HCEC 1CT (cell line): ENCODE data around the gene CYP17A1.
A peak's percentile ranks its signal among the peaks of the same experiment; 100 is the strongest.
"Not testable (repeated sequence)": the region's sequence is repeated elsewhere in the genome, so short reads cannot be mapped to it uniquely, and the experiment has no call there.

ENCODE experiments used
- DNase-seq: peaks from one replicate; pipeline ENCODE4 v3.0.0-alpha.2; 2017

The CYP17A1 gene

DNA sequence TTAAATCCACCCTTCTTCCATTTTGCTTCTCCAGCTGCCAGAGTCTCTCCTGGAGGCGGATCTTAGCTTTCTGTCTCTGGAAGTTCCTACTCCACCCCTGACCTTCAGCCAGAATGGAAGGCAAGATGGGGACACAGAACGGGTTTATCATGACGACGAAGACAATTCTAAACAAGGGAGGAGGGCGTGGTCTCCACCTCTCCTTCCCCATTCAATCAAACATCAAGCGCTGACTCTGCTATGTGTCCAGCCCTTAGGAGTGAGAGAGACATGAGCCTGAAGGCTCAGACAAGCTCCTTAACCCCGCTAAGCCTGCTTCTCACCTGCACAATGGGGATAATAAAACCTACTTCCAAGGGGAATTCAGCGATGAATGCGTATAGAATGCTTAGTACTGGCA is 3.1 kb downstream of the CYP17A1 start:
- DNase-seq, result no peak

DNA sequence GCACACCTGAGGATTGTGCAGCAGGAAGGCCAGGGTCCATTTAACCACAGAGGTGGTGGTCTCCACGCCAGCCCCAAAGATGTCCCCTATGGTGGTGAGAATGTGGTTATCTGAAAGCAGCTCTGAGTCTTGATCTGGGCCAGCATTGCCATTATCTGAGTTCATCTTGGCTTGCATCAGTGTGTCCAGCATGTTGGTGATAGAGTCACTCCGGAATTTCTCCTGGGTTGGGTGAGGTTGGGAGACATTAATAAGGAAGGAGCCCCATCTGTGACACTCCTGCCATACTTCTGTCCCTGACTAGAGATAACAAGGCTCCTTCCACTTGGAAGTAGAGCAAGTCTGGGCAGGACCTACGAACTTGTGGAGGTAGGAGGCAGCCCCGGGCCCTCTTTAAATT is 4.2 kb downstream of the CYP17A1 start:
- DNase-seq, result no peak

DNA sequence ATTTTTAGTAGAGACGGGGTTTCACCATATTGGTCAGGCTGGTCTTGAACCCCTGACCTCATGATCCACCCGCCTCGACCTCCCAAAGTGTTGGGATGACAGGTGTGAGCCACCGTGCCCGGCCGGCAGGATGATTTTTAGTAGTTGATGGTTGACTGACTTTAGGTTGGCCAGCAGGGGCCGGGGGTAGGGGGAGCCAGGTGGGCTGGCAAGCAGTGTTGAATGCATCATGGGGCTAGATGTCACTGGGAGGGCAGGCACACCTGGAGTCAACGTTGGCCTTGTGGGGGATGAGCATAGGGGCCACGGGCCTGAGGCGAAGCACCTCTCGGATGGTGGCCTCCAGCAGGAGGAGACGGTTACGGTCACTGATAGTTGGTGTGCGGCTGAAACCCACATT is 5.0 kb downstream of the CYP17A1 start:
- DNase-seq, result no peak

DNA sequence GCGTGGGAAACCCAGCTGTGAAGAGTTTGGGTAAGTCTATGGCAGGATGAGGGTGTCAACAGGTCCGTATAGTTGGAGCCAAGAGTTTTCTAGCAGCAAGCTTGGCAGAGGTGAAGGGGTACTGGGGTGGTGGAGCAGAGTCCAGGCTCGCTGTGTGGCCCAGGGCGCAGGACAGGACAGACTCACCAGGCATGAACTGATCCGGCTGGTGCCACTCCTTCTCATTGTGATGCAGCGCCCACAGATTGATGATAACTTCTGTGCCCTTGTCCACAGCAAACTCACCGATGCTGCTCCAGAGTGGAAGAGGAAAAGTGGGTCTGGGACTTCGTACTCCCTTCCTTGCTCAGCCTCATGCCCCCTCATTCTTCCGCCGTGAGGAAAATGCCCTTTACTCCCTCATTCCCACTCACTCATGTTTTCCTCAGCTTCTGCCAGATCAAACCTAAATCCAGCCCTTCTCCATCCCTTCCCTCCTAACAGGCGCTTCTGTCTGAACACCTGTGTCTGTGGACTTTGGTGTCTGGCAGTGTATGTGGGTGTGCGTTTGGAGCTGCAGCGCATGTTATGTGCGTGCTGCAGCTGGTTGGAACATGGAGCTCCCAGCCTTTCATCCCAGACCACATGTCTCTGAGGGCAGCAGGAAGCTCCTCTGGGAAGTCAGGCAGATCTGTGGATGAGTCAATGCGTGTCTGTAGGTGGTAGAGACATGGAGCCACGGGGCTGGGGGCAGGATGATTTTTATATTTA is 5.7 kb downstream of the CYP17A1 start:
- DNase-seq, result no peak

DNA sequence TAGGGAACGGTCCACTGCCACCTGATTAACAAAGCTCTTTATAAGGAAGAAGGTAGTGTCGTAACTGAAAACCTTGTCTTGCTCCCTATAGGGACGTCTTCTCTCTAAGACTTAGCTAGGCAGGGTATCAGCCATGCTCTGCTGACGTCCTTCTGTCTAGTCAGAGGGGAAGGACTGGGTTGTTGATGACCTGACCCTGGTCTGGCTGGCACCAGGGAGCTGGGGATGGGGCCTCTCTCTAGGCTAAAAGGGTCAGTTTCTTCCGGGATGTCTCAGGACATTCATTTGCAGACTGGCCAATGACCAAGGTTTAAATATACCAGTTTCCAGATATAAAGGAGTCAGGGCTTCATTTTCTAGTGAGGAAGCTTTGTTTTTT is 9.6 kb downstream of the CYP17A1 start:
- DNase-seq, result no peak

DNA sequence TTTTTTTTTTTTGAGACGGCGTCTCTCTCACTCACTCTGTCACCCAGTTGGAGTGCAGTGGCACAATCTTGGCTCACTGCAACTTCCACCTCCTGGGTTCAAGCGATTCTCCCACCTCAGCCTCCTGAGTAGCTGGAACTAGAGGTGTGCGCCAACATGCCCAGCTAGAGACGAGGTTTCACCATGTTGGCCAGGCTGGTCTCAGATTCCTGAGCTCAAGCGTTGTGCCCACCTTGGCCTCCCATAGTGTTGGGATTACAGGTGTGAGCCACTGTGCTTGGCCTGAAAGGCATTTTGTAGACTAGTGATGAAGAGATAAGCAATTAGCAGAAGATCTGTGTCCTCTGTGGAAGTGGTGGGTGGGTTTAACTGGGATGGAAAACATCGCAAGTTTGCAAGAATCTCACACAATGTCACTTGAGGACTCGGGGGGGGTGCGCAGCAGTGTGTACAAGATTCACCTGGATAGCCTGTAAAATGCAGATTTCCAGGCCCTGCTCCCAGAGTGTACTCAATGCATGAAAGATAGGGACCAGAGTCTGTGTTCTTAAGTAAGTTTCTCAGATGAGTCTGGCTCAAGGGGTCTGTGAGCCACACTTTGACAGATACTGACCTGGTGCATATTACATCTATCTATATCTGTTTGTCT is 10.9 kb downstream of the CYP17A1 start:
- no peak for DNase-seq

DNA sequence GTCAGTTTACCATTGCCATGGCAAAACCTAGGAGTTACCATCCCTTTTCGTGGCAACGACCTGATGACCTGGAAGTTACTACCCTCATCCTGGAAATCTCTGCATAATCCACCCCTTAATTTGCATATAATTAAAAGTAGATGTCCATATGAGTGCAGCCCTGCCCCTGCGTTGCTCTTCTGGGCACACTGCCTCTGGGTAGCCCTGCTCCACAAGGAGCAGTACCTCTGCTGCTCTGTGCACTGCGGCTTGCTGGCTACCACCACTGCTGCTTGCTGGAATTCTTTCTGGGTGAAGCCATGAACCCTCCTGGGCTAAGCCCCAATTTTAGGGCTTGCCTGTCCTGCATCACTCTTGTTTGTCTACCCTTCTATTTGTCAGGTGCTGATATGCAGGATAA is 12.5 kb downstream of the CYP17A1 start:
- DNase-seq, result no peak

DNA sequence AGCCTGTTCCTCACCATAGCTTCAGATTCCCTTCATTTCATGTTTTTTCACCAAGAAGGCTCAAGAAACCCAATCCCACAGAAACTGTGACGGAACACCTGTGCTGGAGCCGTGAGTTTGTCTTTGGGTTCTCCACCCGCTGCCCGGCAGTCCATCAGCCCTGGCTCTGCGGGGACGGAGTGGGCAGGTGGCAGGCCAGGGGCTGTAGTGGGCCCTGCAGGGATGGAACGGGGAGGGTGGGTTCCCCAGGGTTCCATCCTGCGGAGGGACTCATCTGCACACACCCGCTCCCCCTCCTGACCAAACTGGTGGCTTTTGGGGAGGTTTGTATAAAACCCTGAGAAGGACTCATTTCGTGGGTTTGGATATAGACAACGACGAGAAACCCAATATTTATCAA is 15.0 kb downstream of the CYP17A1 start:
- no peak for DNase-seq

DNA sequence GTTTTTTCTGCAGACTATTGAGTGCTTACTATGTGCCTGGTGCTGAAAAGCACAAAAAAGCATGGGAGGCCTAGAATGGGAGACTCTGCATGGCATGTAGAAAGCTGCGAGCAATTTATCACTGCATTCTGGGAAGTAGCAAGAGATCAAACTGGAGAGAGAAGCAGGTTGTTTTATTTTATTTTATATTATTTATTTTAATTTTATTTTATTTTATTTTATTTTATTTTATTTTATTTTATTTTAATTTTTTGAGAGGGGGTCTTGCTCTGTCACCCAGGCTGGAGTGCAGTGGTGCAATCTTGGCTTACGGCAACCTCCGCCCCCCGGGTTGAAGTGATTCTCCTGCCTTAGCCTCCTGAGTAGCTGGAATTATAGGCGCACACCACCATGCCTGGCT is 17.2 kb downstream of the CYP17A1 start:
- DNase-seq, result not testable (repeated sequence)

DNA sequence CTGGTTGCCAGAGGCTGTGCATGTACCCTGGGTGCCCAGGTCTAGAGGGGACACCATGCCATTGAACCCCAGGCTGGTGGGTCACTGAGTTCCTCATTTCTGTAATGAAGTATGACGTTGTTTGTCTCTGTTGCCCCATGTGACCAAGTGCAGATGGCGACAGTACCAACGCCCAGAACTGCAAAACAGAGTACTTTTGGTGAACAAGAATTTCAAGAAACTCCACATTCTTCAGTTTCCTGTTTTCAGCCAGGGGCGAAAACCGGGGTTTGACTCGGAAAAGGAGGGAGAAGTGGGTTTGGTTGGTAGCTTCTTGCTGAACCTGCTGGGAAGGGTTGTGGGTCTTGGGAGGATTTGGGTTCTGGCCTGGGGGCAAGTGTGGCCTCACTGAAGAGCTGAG is 18.2 kb downstream of the CYP17A1 start:
- no peak for DNase-seq

DNA sequence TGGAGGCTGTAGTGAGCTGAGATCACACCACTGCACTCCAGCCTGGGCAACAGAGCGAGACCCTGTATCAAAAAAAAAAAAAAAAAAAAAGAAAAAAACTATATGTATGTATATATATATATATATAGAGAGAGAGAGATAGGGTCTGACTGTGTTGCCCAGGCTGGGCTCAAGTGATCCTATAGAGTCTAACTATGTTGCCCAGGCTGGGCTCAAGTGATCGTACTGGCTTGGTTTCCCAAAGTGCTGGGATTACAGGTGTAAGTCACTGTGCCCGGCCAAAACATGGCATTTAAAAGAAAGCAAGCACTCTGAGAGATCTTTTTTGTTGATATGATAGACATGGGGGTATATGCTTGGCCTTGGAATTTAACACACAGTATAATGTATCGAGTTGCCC is 20.0 kb downstream of the CYP17A1 start:
- DNase-seq, result no peak

DNA sequence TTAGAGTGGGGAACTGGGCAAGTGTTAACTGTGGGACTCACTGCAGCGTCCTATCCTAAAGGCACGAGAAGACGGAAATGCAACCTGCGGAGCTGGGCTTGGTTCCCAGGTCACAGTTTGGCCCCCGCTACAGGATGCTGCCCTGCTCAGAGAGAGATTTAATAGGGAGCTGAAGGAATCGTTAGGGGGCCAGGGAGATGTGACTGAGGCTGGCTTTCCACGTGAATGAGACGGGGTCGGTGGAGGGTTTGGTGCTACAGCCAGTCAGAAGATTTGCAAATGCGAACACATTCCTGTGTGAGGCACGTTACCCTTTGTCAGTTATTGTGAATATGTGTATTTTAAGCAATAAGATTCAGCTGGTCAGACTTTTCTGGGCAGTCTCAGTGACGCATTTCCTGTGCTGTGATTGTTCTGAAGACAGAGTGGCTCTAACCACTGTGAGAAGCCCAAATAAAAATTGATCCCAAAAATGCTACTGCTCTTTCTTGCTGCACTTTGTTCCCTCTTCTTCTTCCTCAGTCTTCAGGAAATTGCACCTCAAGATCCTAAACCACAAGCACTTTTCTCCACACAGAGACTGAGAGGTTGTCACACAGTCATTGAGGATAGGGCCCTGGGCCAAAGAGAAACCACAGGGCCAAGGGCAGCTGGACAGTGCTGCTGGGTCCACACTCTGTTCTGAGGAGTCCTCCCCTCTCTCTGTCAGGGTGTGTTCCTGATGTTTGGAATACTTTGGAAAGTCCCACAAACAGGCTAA is 21.2 kb downstream of the CYP17A1 start:
- DNase-seq, result peak; percentile 81

DNA sequence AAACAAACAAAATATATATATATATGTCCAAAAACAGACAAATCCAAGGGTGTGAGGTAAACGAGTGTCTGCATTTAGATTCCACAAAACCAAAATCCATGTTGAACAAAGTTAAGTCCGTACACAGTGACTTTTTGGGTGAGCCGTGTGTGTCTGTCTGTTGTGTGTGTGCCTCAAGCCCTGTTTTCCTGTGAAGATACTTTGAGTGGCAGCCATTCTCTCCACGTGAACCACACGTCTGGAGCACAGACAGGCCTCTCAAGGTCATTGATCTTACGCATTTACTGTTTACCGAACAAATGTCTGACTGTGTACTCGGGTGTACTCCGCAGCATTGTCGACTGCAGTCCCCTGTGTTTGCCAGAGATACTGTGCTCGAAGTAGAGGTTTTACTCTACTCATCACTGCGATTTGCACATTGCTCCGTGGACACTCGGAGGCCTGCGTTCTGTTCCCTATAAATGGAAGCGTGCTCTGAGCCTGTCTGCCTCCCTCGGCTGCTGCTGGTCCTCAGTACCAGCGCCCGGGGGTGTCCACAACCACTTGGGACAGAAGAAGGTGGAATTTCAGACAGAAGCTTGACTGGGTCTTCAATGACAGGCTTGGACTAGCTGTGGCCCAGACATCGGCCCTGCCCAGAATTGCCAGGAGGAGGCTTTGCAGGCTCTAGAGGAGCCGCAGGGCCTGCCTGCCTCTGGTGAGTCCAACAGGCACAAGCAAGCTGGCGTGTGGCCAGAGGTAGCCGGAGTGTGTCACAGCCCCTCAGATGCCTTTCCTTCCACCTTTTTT is 22.1 kb downstream of the CYP17A1 start:
- DNase-seq, result peak; percentile 33

DNA sequence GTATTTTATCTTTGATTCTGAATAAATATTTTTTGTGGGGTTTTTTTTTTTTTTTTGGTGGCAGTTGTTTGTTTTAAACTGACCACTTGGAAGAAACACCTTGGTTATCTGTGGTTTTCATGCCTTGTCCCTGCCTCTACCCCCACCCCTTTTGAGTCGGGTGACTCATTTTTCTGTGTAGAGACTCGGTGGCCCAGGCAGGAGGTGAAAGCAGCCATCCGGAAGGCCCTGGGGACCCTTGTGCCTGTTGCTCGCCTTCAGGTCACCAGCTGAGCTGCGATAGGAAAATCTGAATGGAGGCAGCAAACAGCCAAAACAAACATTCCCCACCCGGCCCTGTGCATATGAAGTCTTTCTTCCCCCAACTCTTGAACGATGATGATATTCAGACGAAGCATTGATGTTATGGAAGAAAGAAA is 22.8 kb downstream of the CYP17A1 start:
- DNase-seq, result no peak

DNA sequence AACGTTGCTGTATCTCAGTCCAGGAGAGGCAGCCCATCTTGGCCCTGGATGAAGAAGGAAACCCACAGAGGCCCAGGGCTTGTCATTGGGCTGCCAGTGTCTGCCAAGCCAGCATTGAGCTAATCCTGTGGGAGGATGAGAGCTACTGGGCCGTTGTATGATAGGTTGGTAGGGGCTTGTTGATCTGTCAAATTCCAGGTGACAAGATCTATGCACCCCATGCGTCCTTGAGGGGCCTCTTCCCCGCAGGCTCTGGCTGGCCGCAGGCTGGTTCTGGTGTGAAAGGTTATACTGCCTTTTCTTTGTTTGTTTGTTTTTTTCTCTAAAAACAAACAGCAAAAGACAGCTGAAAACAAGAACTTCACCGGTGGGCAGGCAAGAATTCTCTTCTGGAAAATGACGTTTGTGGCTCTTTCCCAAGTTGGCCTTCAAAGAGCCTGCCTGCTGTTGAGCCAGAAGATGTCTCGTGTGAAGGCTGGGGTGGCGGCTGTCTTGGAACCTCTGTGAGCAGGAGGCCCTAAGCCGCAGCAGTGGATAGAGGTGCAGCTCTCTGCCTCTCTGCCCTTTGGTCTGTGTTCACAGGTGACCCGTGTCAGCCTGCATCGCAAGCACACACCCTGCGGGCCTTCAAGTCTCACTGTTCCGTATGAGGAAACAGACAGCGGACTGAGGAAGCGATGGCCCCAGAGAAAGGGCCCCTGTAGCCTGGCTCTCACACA is 23.3 kb downstream of the CYP17A1 start:
- no peak for DNase-seq

DNA sequence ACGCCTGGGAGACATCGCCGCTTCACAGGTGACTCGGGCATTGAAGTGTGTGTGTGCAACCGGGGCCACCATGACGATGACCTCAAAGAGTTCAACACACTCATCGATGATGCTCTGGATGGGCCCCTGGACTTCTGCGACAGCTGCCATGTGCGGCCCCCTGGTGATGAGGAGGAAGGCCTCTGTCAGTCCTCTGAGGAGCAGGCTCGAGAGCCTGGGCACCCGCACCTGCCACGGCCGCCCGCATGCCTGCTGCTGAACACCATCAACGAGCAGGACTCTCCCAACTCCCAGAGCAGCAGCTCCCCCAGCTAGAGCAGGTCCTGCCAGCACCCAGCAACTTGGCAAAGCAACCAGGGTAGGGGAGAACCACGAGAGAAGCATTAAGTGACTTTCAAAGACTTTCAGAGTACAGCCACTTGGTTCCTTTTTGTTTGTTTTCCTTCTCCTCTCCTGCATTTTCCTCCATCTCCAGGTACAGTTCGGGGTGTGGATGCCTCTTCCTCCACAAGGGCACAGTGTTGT is 24.1 kb downstream of the CYP17A1 start:
- DNase-seq, result no peak

DNA sequence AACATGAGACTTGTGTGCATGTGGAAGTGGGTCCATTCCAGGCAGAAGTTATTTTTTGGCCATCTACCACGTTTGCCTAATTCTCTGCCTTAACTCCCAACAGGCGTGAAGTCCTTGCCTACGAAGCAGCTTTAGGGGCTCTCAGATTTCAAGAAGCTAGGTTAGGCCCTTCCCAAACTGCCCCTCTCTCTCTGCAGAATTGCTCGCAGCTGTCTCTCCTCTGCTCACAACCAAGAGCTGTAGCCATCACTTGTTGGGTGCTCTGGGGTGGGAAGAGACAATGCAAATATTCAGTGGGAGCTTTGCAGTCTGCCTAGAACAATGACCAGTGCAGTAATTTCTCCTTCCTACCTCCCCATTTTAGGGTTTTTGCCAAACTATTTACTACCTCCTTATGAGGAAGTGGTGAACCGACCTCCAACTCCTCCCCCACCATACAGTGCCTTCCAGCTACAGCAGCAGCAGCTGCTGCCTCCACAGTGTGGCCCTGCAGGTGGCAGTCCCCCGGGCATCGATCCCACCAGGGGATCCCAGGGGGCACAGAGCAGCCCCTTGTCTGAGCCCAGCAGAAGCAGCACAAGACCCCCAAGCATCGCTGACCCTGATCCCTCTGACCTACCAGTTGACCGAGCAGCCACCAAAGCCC is 24.9 kb downstream of the CYP17A1 start:
- DNase-seq, result no peak

DNA sequence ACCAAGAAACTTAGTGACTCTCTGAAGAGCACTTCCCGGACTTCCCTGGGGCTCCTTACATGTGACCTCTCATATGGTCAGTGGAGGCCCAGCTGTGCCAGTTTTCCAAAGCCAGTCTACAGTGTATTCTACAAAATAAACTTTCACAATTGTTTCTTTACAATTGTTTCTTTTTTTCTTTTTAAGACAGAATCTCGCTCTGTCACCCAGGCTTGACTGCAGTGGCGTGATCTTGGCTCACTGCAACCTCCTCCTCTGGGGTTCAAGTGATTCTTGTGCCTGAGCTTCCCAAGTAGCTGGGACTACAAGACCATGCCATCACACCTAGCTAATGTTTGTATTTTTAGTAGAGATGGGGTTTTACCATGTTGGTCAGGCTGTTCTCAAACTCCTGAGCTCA is 25.9 kb downstream of the CYP17A1 start:
- DNase-seq, result no peak

DNA sequence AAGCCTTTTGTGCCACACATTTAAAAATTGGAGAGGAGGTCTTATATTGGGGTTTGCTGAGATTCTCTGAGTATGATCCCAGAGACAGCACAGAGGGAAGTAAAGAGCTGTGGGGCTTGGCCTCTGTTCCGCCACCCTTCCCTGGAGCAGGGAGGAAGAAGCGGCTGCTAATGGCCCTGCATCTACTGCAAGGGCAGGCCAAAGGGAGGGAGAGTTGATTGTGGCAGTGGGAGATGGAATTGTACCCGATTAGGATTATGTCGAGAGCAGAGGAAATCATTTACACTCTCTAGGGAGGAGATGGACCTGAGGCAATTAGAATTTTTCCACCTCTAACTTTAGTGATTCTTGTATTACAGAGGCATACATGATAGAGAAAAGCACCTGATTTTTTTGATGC is 28.8 kb downstream of the CYP17A1 start:
- no peak for DNase-seq

DNA sequence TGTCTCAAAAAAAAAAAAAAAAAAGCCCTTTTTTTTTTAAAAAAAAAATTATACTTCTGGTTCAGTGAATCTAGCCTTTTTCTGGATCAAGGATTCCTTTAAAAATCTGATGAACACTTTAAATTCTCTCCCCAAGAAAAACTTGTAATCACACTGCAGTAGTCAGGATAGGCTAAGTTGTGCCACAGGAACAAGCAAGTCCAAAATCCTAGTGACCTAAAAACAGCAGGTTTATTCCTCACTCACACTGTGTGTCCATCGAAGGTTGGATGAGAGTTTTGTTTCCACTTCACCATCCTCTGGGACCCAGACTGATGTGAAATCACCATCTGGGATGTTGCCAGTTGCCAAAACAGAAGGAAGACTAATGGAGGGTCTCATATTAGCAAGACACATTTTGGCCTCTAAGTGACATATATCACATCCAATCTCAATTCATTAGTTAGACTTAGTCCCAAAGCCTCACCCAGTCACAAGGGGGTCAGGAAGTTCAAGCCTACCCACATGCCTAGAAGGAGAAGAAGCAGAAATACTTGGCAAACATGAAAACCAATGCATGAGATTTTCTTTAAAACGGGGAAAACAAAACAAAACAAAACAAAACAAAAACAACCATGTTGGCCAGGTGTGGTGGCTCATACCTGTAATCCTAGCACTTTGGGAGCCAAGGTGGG is 32.7 kb downstream of the CYP17A1 start:
- no peak for DNase-seq

DNA sequence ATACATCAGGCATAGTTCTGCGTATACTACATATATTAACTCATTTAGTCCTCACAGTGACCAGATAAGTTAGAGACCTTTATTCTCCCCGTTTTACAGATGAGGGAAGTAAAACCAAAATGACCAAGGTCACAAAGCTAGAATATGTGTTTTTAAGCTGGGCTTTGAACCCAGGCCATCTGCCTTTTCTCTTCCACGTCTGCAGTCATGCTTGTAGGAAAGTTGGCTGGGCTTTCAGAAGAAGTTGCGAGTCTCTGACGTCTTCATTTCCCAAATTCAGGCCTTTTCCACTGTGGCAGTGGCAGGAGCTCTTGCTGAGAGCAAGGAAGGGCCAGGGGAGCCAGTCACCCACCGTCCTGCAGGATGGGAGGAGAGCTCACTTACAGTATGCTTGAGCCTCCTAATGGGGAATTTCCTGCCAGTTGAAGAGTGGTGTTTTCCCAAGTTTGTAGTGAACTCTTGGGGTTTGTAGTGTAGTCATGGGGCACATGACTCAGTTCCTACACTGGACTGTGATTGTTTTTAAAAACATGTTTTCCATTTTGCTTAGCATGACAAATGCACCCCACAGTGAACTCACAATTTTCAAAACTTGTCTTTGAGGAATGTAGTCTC is 34.2 kb downstream of the CYP17A1 start:
- DNase-seq, result peak; percentile 94
